Measurements from ENCODE around the gene EWSR1. TPM values are rescaled to one million over a fixed set of nuclear protein-coding genes. Genes with fewer than 3 reads are reported as not detected.

EWSR1 gene
- total and polyA plus RNA-seq, 2 of the 4 experiments (the other 2 are of a cell fraction): 243 to 518 TPM

DNA sequence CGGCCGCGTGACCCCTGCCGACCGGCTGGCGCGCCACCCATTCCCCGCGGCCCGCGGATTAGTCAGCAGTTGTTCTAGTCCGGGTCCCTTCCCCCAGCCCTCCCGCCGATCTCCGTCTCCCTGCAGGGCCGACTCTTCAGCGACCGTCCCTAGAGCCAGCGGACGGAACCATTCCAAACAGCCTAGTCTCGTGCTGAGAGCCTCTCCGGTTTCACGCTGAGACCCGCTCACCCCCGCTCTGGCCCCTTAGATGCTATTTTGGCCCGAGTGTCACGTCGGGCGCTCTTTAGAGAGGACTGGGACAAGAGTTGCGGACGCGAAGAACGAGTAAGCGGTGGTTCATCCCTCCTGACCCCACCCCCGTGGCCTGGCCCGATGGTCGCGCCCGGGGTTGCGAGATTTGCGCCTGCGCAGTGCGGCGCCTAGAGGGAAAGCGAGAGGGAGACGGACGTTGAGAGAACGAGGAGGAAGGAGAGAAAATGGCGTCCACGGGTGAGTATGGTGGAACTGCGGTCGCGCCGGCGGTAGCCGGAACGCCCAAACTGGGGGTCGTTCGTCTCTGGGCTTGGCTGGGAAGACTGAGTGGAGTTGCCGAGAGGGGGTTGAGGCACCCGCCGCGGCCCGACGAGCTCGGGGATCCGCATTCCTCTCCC is at the start of gene EWSR1, which contains the start of gene RHBDD3 (continued):
- TF ChIP-seq MAZ (IDR thresholded peaks at IDR 0.05; ENCODE audit: borderline replicate concordance, low read depth, low read length): no peak
- peak; percentile 99 for TF ChIP-seq BHLHE40 (IDR thresholded peaks at IDR 0.05; ENCODE audit: low read depth, low read length)
- no peak for TF ChIP-seq RCOR1 (IDR thresholded peaks at IDR 0.05; ENCODE audit: insufficient replicate concordance, low read length)
- peak; percentile 74 for TF ChIP-seq USF2 (IDR thresholded peaks at IDR 0.05; ENCODE audit: low read depth, low read length)
- peak; percentile 31; the same call in 1 of the 2 replicates for TF ChIP-seq MAFK (IDR thresholded peaks at IDR 0.05; ENCODE audit: low read depth, low read length)

Data from IMR-90 (cell line).